Measurements from ENCODE around the gene ZNF575.

ZNF575 gene

GRCh38 chr19:43504426-43505185 lies 28.4 kb upstream of the ZNF575 start, which contains the start of gene PHLDB3:
Gene PHLDB3, minus strand, starts transcription at chr19:43504746. Its CDS starts 628 bp downstream, at chr19:43504118.
- H3K4me1 ChIP-seq (ENCODE audit: low read length): peaks cover 11% of the 10 kb centered on the region
- peak within 1 kb of the TSS; percentile 77 for H2AFZ ChIP-seq (ENCODE audit: low read depth, low read length)
- peak within 1 kb of the TSS; percentile 87 for H3K4me3 ChIP-seq (ENCODE audit: low read length)
- H3K27ac ChIP-seq (ENCODE audit: low read length): peak within 1 kb of the TSS; percentile 79
- peaks cover 22% of the 10 kb centered on the region for H3K79me2 ChIP-seq (ENCODE audit: low read length)
- no peaks in the 10 kb centered on the region for H3K27me3 ChIP-seq (ENCODE audit: low read depth, low read length)
- H3K9ac ChIP-seq (ENCODE audit: low read length): peak within 1 kb of the TSS; percentile 92
- H4K20me1 ChIP-seq (ENCODE audit: insufficient read depth, low read length): peaks cover 5% of the 10 kb centered on the region; the same call in 1 of the 2 replicates
- TF ChIP-seq CTCF (IDR thresholded peaks at IDR 0.05; ENCODE audit: low read depth, low read length): no peak
- no peak for TF ChIP-seq EZH2phosphoT487 (IDR thresholded peaks at IDR 0.05; ENCODE audit: low read depth)
- no peaks in the 10 kb centered on the region for H3K9me3 ChIP-seq (ENCODE audit: insufficient read depth, low read length)
- peaks cover 20% of the 10 kb centered on the region for H3K36me3 ChIP-seq (replicated peaks; ENCODE audit: low read depth, low read length)
- peak within 1 kb of the TSS; percentile 79 for H3K4me2 ChIP-seq (ENCODE audit: low read length)

- Histone ChIP-seq H4K20me1 (ENCODE audit: insufficient read depth, low read length) (peaks cover 4% of the 10 kb centered on the region; the same call in 1 of the 2 replicates), H2AFZ (ENCODE audit: low read depth, low read length) (peak overlapping the region; percentile 77; the same call in 1 of the 2 replicates), H3K9me3 (ENCODE audit: insufficient read depth, low read length) (no peaks in the 10 kb centered on the region), H3K4me1 (ENCODE audit: low read length) (peaks cover 11% of the 10 kb centered on the region), H3K9ac (ENCODE audit: low read length) (peak overlapping the region; percentile 80), H3K36me3 (replicated peaks; ENCODE audit: low read depth, low read length) (peaks cover 20% of the 10 kb centered on the region), H3K4me3 (ENCODE audit: low read length) (peak overlapping the region; percentile 87), H3K27me3 (ENCODE audit: low read depth, low read length) (no peaks in the 10 kb centered on the region), H3K79me2 (ENCODE audit: low read length) (peaks cover 22% of the 10 kb centered on the region), H3K27ac (ENCODE audit: low read length) (no peak overlapping the region), H3K4me2 (ENCODE audit: low read length) (peak overlapping the region; percentile 77)
- TF ChIP-seq EZH2phosphoT487 (IDR thresholded peaks at IDR 0.05; ENCODE audit: low read depth) (no peak), CTCF (IDR thresholded peaks at IDR 0.05; ENCODE audit: low read depth, low read length) (no peak)
Observed at GRCh38 chr19:43505186-43505456, 27.9 kb upstream of the ZNF575 start.

- Histone ChIP-seq H2AFZ (ENCODE audit: low read depth, low read length) (no peak overlapping the region), H3K4me3 (ENCODE audit: low read length) (no peak overlapping the region), H3K9me3 (ENCODE audit: insufficient read depth, low read length) (no peaks in the 10 kb centered on the region), H3K79me2 (ENCODE audit: low read length) (peaks cover 22% of the 10 kb centered on the region), H3K27ac (ENCODE audit: low read length) (no peak overlapping the region), H4K20me1 (ENCODE audit: insufficient read depth, low read length) (no peaks in the 10 kb centered on the region), H3K4me1 (ENCODE audit: low read length) (peaks cover 11% of the 10 kb centered on the region), H3K36me3 (replicated peaks; ENCODE audit: low read depth, low read length) (peaks cover 17% of the 10 kb centered on the region), H3K9ac (ENCODE audit: low read length) (no peak overlapping the region), H3K4me2 (ENCODE audit: low read length) (no peak overlapping the region), H3K27me3 (ENCODE audit: low read depth, low read length) (no peaks in the 10 kb centered on the region)
- TF ChIP-seq EZH2phosphoT487 (IDR thresholded peaks at IDR 0.05; ENCODE audit: low read depth): no peak
- no peak for TF ChIP-seq CTCF (IDR thresholded peaks at IDR 0.05; ENCODE audit: low read depth, low read length)
Observed at GRCh38 chr19:43505941-43506340, 27.0 kb upstream of the ZNF575 start.

- peaks cover 22% of the 10 kb centered on the region for H3K79me2 ChIP-seq (ENCODE audit: low read length)
- H3K4me2 ChIP-seq (ENCODE audit: low read length): no peak overlapping the region
- no peaks in the 10 kb centered on the region for H3K9me3 ChIP-seq (ENCODE audit: insufficient read depth, low read length)
- H3K27me3 ChIP-seq (ENCODE audit: low read depth, low read length): no peaks in the 10 kb centered on the region
- no peak overlapping the region for H3K4me3 ChIP-seq (ENCODE audit: low read length)
- TF ChIP-seq CTCF (IDR thresholded peaks at IDR 0.05; ENCODE audit: low read depth, low read length) (no peak), EZH2phosphoT487 (IDR thresholded peaks at IDR 0.05; ENCODE audit: low read depth) (no peak)
- peaks cover 11% of the 10 kb centered on the region for H3K4me1 ChIP-seq (ENCODE audit: low read length)
- no peak overlapping the region for H2AFZ ChIP-seq (ENCODE audit: low read depth, low read length)
- H4K20me1 ChIP-seq (ENCODE audit: insufficient read depth, low read length): no peaks in the 10 kb centered on the region
- H3K9ac ChIP-seq (ENCODE audit: low read length): no peak overlapping the region
- no peak overlapping the region for H3K27ac ChIP-seq (ENCODE audit: low read length)
- H3K36me3 ChIP-seq (replicated peaks; ENCODE audit: low read depth, low read length): peaks cover 14% of the 10 kb centered on the region
Observed at GRCh38 chr19:43506629-43507028, 26.4 kb upstream of the ZNF575 start.
